ENCODE measurements around the gene LHFPL3. TPM values are rescaled to one million over a fixed set of nuclear protein-coding genes. Genes with fewer than 3 reads are reported as not detected.

Gene LHFPL3
- total RNA-seq, 4 donors from 2014 or later: not detected

DNA sequence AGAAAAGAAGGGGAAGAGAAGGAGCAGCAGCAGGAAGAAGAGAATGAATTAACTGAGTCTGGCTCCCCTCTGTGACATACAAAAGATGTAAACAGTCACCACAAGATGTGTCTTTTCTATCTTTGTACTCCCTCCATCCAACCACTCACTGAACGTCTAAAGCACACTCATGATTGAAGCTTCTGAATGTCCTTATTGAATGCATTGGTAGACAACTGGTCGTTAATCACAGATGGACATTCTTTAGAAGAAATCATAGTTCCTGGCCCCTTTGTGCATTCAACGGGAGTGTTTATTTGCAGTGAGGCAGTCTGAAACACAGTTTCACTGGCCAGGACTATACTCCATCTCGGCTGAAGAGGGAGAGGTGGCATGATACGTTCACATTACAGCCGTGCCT, 479.3 kb downstream of the LHFPL3 start:
- Histone ChIP-seq H3K27me3 (peaks cover 0 to 21% (median 0%) of the 10 kb centered on the region in 4 donors), H3K27ac (no peak overlapping the region), H3K36me3 (no peaks in the 10 kb centered on the region), H3K9me3 (no peaks in the 10 kb centered on the region), H3K4me3 (no peak overlapping the region), H3K4me1 (no peaks in the 10 kb centered on the region)
- DNase-seq: no peak
- intact Hi-C loops (cut with DNase I): no loop called here
- TF ChIP-seq POLR2A (IDR thresholded peaks at IDR 0.05): no peak
- WGBS, 2 donors: 41 to 61% methylated on average over 6 of the region's 6 CpGs

DNA sequence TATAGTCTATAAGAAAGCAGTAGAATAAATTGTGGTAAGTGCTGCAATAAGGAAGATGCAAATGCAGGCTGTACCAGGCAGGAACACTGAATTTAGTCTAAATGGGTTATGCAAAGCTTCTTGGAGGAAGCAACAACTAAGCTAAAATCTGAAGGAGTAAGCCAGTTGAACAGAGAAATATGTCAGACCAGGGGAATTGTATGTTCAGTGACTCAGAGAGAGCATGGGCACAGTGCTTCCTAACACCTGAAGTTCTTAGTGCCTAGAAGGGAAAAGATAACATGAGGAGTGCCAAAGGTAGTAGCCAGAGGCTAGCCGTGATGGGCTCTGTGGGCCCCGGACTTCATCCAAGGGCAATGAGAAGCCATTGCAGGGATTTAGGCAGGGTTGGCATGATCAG, 481.5 kb downstream of the LHFPL3 start:
- Histone ChIP-seq H3K36me3 (no peaks in the 10 kb centered on the region), H3K27ac (no peak overlapping the region), H3K9me3 (no peaks in the 10 kb centered on the region), H3K4me1 (no peaks in the 10 kb centered on the region), H3K4me3 (no peak overlapping the region), H3K27me3 (peaks cover 0 to 14% (median 0%) of the 10 kb centered on the region in 4 donors)
- intact Hi-C loops (cut with DNase I): no loop called here
- no peak for DNase-seq
- WGBS, 2 donors: 87 to 93% methylated on average over 2 of the region's 2 CpGs
- TF ChIP-seq, protein P1, sequence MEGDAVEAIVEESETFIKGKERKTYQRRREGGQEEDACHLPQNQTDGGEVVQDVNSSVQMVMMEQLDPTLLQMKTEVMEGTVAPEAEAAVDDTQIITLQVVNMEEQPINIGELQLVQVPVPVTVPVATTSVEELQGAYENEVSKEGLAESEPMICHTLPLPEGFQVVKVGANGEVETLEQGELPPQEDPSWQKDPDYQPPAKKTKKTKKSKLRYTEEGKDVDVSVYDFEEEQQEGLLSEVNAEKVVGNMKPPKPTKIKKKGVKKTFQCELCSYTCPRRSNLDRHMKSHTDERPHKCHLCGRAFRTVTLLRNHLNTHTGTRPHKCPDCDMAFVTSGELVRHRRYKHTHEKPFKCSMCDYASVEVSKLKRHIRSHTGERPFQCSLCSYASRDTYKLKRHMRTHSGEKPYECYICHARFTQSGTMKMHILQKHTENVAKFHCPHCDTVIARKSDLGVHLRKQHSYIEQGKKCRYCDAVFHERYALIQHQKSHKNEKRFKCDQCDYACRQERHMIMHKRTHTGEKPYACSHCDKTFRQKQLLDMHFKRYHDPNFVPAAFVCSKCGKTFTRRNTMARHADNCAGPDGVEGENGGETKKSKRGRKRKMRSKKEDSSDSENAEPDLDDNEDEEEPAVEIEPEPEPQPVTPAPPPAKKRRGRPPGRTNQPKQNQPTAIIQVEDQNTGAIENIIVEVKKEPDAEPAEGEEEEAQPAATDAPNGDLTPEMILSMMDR (IDR thresholded peaks at IDR 0.05): no peak
- TF ChIP-seq POLR2A (IDR thresholded peaks at IDR 0.05): no peak

DNA sequence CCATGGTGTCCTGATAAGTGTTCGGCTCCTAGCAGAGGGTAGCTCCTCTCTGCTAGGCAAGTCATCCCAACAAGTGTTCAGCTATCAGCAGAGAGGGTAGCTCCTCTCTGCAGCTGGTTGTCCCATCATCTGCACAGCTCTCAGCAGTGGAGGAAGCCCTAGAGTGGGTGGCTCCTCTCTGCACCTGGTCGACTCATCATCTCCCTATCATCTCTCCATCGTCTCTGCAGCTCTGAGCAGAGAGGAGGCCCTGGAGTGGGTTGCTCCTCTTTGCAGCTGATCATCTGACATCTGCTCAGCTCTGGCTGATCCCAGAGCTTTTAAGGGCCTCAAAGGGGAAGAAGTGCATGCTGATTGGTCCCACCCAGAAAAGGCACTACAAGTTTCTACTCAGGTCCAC, 485.7 kb downstream of the LHFPL3 start:
- Histone ChIP-seq H3K36me3 (no peaks in the 10 kb centered on the region), H3K27ac (no peak overlapping the region), H3K4me3 (no peak overlapping the region), H3K9me3 (no peaks in the 10 kb centered on the region), H3K4me1 (no peaks in the 10 kb centered on the region), H3K27me3 (peaks cover 0 to 13% (median 0%) of the 10 kb centered on the region in 4 donors)
- WGBS, 2 donors: 61 to 82% methylated on average over 2 to 3 of the region's 3 CpGs
- intact Hi-C loops (cut with DNase I): no loop called here
- TF ChIP-seq POLR2A (IDR thresholded peaks at IDR 0.05): no peak
- TF ChIP-seq, protein P1 (IDR thresholded peaks at IDR 0.05): no peak
- DNase-seq: no peak

DNA sequence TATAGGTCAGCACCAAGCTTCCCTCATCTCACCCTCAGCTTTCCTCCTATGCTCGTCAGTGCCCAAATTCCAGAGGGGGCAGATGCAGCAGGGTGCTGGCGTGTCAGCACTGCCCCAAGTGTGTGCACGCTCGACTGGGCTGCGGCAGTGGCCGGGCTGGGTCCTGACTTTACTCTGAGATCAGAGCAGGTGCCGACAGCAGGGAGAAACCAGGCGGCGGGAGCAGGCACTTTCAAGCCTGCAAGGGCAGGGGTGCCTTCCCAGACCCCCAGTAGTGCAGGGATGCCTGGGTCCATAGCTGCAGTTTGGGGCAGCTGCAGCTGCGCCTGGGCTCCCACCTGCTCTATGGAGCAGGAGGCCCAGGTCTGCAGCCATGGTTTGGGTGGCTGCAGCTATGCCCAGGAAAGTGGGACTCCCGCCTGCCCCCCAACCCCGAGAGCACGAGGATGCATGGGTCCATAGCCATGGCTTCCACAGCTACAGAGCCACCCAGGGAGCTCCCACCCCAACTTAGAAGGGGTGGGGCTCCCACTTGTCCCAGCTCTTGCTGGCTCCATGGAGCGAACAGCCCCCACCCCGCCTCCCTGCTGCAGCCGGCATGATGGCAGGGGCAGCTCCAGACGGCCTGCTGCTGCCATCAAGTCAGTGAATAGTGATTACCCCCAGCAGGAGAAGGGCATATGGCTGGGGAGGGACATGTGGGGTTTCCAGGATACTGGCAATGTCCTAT, 486.4 kb downstream of the LHFPL3 start:
- WGBS, 2 donors: 0 to 65% methylated on average over 1 to 8 of the region's 17 CpGs
- no peaks in the 10 kb centered on the region for H3K9me3 ChIP-seq
- peaks cover 0 to 13% (median 0%) of the 10 kb centered on the region in 4 donors for H3K27me3 ChIP-seq
- no peaks in the 10 kb centered on the region for H3K4me1 ChIP-seq
- no peak overlapping the region for H3K27ac ChIP-seq
- H3K4me3 ChIP-seq: no peak overlapping the region
- no peaks in the 10 kb centered on the region for H3K36me3 ChIP-seq
- intact Hi-C loops (cut with DNase I): no loop called here
- no peak for DNase-seq
- no peak for TF ChIP-seq POLR2A (IDR thresholded peaks at IDR 0.05)
- TF ChIP-seq, protein P1 (IDR thresholded peaks at IDR 0.05): no peak

DNA sequence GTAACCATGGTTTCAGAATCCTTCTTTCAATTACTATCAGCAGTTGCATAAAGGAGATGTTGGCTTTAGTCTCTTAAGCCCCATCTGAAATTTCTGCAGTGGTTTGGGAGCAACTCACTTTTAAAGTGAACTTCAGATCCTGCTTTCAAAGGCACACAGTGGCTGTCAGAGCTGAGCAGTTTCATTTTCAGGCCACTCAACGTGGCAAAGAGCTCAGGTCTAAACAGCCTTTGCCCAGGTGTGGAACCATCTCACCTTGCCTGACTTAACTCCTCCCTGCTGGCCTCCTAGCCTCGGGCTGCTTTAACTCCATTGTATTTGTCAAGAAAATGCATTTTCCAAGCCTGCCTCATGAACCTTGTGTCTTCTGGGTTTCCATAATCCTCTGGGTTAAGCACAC, 488.1 kb downstream of the LHFPL3 start:
- H3K27ac ChIP-seq: no peak overlapping the region
- TF ChIP-seq, protein P1 (IDR thresholded peaks at IDR 0.05): no peak
- no peak for TF ChIP-seq POLR2A (IDR thresholded peaks at IDR 0.05)
- peaks cover 0 to 7% (median 0%) of the 10 kb centered on the region in 4 donors for H3K27me3 ChIP-seq
- H3K4me3 ChIP-seq: no peak overlapping the region
- H3K9me3 ChIP-seq: no peaks in the 10 kb centered on the region
- no peak for DNase-seq
- no peaks in the 10 kb centered on the region for H3K36me3 ChIP-seq
- H3K4me1 ChIP-seq: no peaks in the 10 kb centered on the region
- WGBS, 2 donors: 33 to 38% methylated on average over 2 of the region's 2 CpGs
- intact Hi-C loops (cut with DNase I): no loop called here

Measured in esophagus squamous epithelium (tissue), 5 donors.